Trophoblast cell (in vitro differentiated cells and primary cell): ENCODE measurements around the gene NETO1.

Experiments used
- DNase-seq, 2 donors: peaks; one replicate each; pipeline ENCODE4 v3.0.0-alpha.2; 2016
- H2AFZ ChIP-seq: 2 replicates; pipeline ENCODE4 v1.6.1; 2013; ENCODE audit warnings: low read length, moderate library complexity, mild to moderate bottlenecking; ENCODE audit not compliant: insufficient read depth, poor library complexity
- H2AK5ac ChIP-seq: 2 replicates; pipeline ENCODE4 v1.6.1; 2013; ENCODE audit warnings: mild to moderate bottlenecking, low read length
- H2BK120ac ChIP-seq: 2 replicates; pipeline ENCODE4 v1.6.1; 2013; ENCODE audit warnings: low read length, mild to moderate bottlenecking, moderate library complexity; ENCODE audit not compliant: insufficient read depth, poor library complexity
- H2BK12ac ChIP-seq: 2 replicates; pipeline ENCODE4 v1.6.1; 2013; ENCODE audit warnings: mild to moderate bottlenecking, low read length, moderate library complexity
- H2BK5ac ChIP-seq: 2 replicates; pipeline ENCODE4 v1.6.1; 2013; ENCODE audit warnings: low read length, low read depth, moderate library complexity, mild to moderate bottlenecking; ENCODE audit not compliant: poor library complexity
- H3K14ac ChIP-seq: 2 replicates; pipeline ENCODE4 v1.6.1; 2013; ENCODE audit warnings: mild to moderate bottlenecking, low read length
- H3K18ac ChIP-seq: 2 replicates; pipeline ENCODE4 v1.6.1; 2013; ENCODE audit warnings: mild to moderate bottlenecking, low read length
- H3K23ac ChIP-seq: 2 replicates; pipeline ENCODE4 v1.6.1; 2013; ENCODE audit warnings: low read length
- H3K27ac ChIP-seq: 2 replicates; pipeline ENCODE4 v1.5.1; 2013; ENCODE audit warnings: low read depth, mild to moderate bottlenecking, inconsistent platforms, low read length, moderate library complexity
- H3K27me3 ChIP-seq: 2 replicates; pipeline ENCODE4 v1.6.1; 2013; ENCODE audit warnings: inconsistent platforms, mild to moderate bottlenecking, low read length, moderate library complexity; ENCODE audit not compliant: insufficient read depth
- H3K36me3 ChIP-seq, 2 experiments: 1 replicate in 1 of 2; 2 replicates in 1 of 2; pipeline ENCODE4 v1.6.1; 2013; ENCODE audit warnings: low read length in 2 of 2, mild to moderate bottlenecking in 2 of 2, moderate library complexity in 1 of 2; ENCODE audit not compliant: insufficient read depth in 2 of 2, control insufficient read depth in 1 of 2
- H3K4ac ChIP-seq: 2 replicates; pipeline ENCODE4 v1.6.1; 2013; ENCODE audit warnings: low read depth, mild to moderate bottlenecking, low read length, moderate library complexity
- H3K4me1 ChIP-seq, 2 experiments: 1 replicate in 1 of 2; 2 replicates in 1 of 2; pipeline ENCODE4 v1.6.1; 2013; ENCODE audit warnings: low read length in 2 of 2, mild to moderate bottlenecking in 2 of 2, moderate library complexity in 1 of 2; ENCODE audit not compliant: insufficient read depth in 2 of 2, control insufficient read depth in 1 of 2
- H3K4me2 ChIP-seq: 2 replicates; pipeline ENCODE4 v1.6.1; 2013; ENCODE audit warnings: inconsistent platforms, mild to moderate bottlenecking, low read length, moderate library complexity
- H3K4me3 ChIP-seq: 2 replicates; pipeline ENCODE4 v1.5.1; 2013; ENCODE audit warnings: mild to moderate bottlenecking, low read depth, low read length, inconsistent platforms
- H3K79me1 ChIP-seq: one replicate; pipeline ENCODE4 v1.6.1; 2013; ENCODE audit warnings: low read length
- H3K79me2 ChIP-seq: 2 replicates; pipeline ENCODE4 v1.6.1; 2013; ENCODE audit warnings: low read length, mild to moderate bottlenecking; ENCODE audit not compliant: control insufficient read depth, insufficient read depth, poor library complexity
- H3K9ac ChIP-seq: 2 replicates; pipeline ENCODE4 v1.6.1; 2013; ENCODE audit warnings: mild to moderate bottlenecking, low read length
- H3K9me3 ChIP-seq: 2 replicates; pipeline ENCODE4 v1.6.1; 2013; ENCODE audit warnings: low read depth, mild to moderate bottlenecking, control low read depth, inconsistent platforms, low read length; ENCODE audit not compliant: insufficient read depth
- H4K12ac ChIP-seq: 2 replicates; pipeline ENCODE4 v1.6.1; 2013; ENCODE audit warnings: low read depth, mild to moderate bottlenecking, low read length, moderate library complexity
- H4K8ac ChIP-seq: 2 replicates; pipeline ENCODE4 v1.6.1; 2013; ENCODE audit warnings: low read depth, mild to moderate bottlenecking, low read length, moderate library complexity
- H4K91ac ChIP-seq: one replicate; pipeline ENCODE4 v1.6.1; 2013; ENCODE audit warnings: low read depth, mild to moderate bottlenecking, low read length, moderate library complexity
- WGBS: extraction: QIAGEN DNeasy Blood & Tissue Kit; methylation state at CpG from one replicate; pipeline ENCODE4 v1.1.7; 2013; ENCODE audit warnings: missing lambda C conversion rate; ENCODE audit not compliant: insufficient read length, insufficient coverage; ENCODE audit errors: extremely low coverage; 5-methylcytosine and 5-hydroxymethylcytosine counted together

NETO1 gene

GRCh38 chr18:72843743-72844142 lies 24.0 kb downstream of the NETO1 start:
- Histone ChIP-seq H3K79me2 (no peaks in the 10 kb centered on the region), H3K18ac (no peak overlapping the region), H2BK5ac (no peak overlapping the region), H3K36me3 (no peaks in the 10 kb centered on the region), H3K27me3 (no peaks in the 10 kb centered on the region), H3K4me2 (no peak overlapping the region), H3K27ac (no peak overlapping the region), H4K91ac (no peak overlapping the region), H4K8ac (no peak overlapping the region), H2AK5ac (no peak overlapping the region), H3K4ac (no peak overlapping the region), H2AFZ (no peak overlapping the region), H4K12ac (no peak overlapping the region), H3K4me3 (no peak overlapping the region), H3K14ac (no peak overlapping the region), H3K4me1 (peaks cover 2 to 6% of the 10 kb centered on the region in 2 experiments), H2BK12ac (no peak overlapping the region), H3K79me1 (no peaks in the 10 kb centered on the region), H3K9ac (no peak overlapping the region), H3K9me3 (no peaks in the 10 kb centered on the region), H2BK120ac (no peak overlapping the region), H3K23ac (no peak overlapping the region)
- WGBS, result no CpG with 5 or more reads among the region's 8 CpGs
- DNase-seq, result no peak

- Histone ChIP-seq H3K79me1 (no peaks in the 10 kb centered on the region), H2BK120ac (no peak overlapping the region), H3K4me1 (no peaks in the 10 kb centered on the region), H3K9me3 (no peaks in the 10 kb centered on the region), H4K91ac (no peak overlapping the region), H3K4me3 (no peak overlapping the region), H3K27me3 (no peaks in the 10 kb centered on the region), H3K14ac (no peak overlapping the region), H4K8ac (no peak overlapping the region), H2AK5ac (no peak overlapping the region), H3K4me2 (no peak overlapping the region), H2BK12ac (no peak overlapping the region), H3K36me3 (no peaks in the 10 kb centered on the region), H3K9ac (no peak overlapping the region), H3K18ac (no peak overlapping the region), H3K23ac (no peak overlapping the region), H2BK5ac (no peak overlapping the region), H2AFZ (no peak overlapping the region), H3K4ac (no peak overlapping the region), H4K12ac (no peak overlapping the region), H3K27ac (no peak overlapping the region), H3K79me2 (no peaks in the 10 kb centered on the region)
- no peak for DNase-seq
- no CpG with 5 or more reads among the region's 4 CpGs for WGBS
Observed at GRCh38 chr18:72840109-72840508, 27.7 kb downstream of the NETO1 start.

- Histone ChIP-seq H2AK5ac (no peak overlapping the region), H2BK120ac (no peak overlapping the region)
Observed at GRCh38 chr18:72834731-72835130, 33.1 kb downstream of the NETO1 start.

GRCh38 chr18:72833471-72833870 lies 34.3 kb downstream of the NETO1 start:
- Histone ChIP-seq H3K27me3 (no peaks in the 10 kb centered on the region), H3K18ac (no peak overlapping the region), H2BK5ac (no peak overlapping the region), H4K12ac (no peak overlapping the region), H3K9ac (no peak overlapping the region), H3K4me1 (no peaks in the 10 kb centered on the region), H3K23ac (no peak overlapping the region), H3K9me3 (no peaks in the 10 kb centered on the region), H3K79me2 (no peaks in the 10 kb centered on the region), H3K79me1 (no peaks in the 10 kb centered on the region), H3K36me3 (no peaks in the 10 kb centered on the region), H2AK5ac (no peak overlapping the region), H3K14ac (no peak overlapping the region), H3K4ac (no peak overlapping the region), H3K4me3 (no peak overlapping the region), H2BK12ac (no peak overlapping the region), H4K91ac (no peak overlapping the region), H2BK120ac (no peak overlapping the region), H3K4me2 (no peak overlapping the region), H4K8ac (no peak overlapping the region), H2AFZ (no peak overlapping the region), H3K27ac (no peak overlapping the region)
- WGBS, result no CpG with 5 or more reads among the region's 7 CpGs
- no peak for DNase-seq

More at GRCh38 chr18:72834731-72835130, 33.1 kb downstream of the NETO1 start:
- H3K27me3 ChIP-seq, result no peaks in the 10 kb centered on the region
- H2AFZ ChIP-seq, result no peak overlapping the region
- H3K4me3 ChIP-seq, result no peak overlapping the region
- H3K18ac ChIP-seq, result no peak overlapping the region
- H3K4me2 ChIP-seq, result no peak overlapping the region
- H2BK12ac ChIP-seq, result no peak overlapping the region
- DNase-seq, result no peak
- no peak overlapping the region for H3K14ac ChIP-seq
- no peaks in the 10 kb centered on the region for H3K36me3 ChIP-seq
- no peak overlapping the region for H4K12ac ChIP-seq
- no peaks in the 10 kb centered on the region for H3K4me1 ChIP-seq
- H3K79me1 ChIP-seq, result no peaks in the 10 kb centered on the region
- no peak overlapping the region for H4K91ac ChIP-seq
- no peak overlapping the region for H4K8ac ChIP-seq
- no peaks in the 10 kb centered on the region for H3K9me3 ChIP-seq
- H3K23ac ChIP-seq, result no peak overlapping the region
- H3K27ac ChIP-seq, result no peak overlapping the region
- H3K9ac ChIP-seq, result no peak overlapping the region
- H2BK5ac ChIP-seq, result no peak overlapping the region
- H3K4ac ChIP-seq, result no peak overlapping the region
- WGBS, result no CpG with 5 or more reads among the region's 3 CpGs
- no peaks in the 10 kb centered on the region for H3K79me2 ChIP-seq
